Urinary bladder (tissue), 4 donors: ENCODE results near the gene GATAD2B. TPM values are rescaled to one million over a fixed set of nuclear protein-coding genes. Genes with fewer than 3 reads are reported as not detected.

Experiments
- DNase-seq: peaks from one replicate; pipeline ENCODE4 v3.0.0-alpha.2; 2015; ENCODE audit errors: extremely low spot score
- H3K27ac ChIP-seq: one replicate; pipeline ENCODE4 v1.5.1; 2013; ENCODE audit warnings: low read depth, mild to moderate bottlenecking, moderate library complexity
- H3K36me3 ChIP-seq: one replicate; pipeline ENCODE4 v1.6.1; 2013; ENCODE audit warnings: mild to moderate bottlenecking, moderate library complexity; ENCODE audit not compliant: insufficient read depth
- H3K4me1 ChIP-seq: one replicate; pipeline ENCODE4 v1.6.1; 2013; ENCODE audit warnings: mild to moderate bottlenecking, moderate library complexity; ENCODE audit not compliant: insufficient read depth
- H3K4me3 ChIP-seq: one replicate; pipeline ENCODE4 v1.5.1; 2013; ENCODE audit warnings: low read depth, low read length
- WGBS: extraction: QIAGEN DNeasy Blood & Tissue Kit; methylation state at CpG from one replicate; pipeline ENCODE4 v1.1.7; 2013; 5-methylcytosine and 5-hydroxymethylcytosine counted together
- polyA plus RNA-seq: library from polyadenylated mRNA; stranded (reverse); fragments of 200-250 nt; gene quantifications from one replicate; pipeline ENCODE4 v1.2.3, GENCODE V29; 2013
- total RNA-seq: library from RNA; depleted of rRNA; stranded (reverse); fragments of >200 nt; gene quantifications from one replicate; pipeline ENCODE4 v1.2.3, GENCODE V29; 2014
- donor health status: healthy with polysubstance abuse.
- donor health status: healthy.

Gene GATAD2B
- total and polyA plus RNA-seq, 2 donors, result 8.5 to 11.5 TPM

DNA sequence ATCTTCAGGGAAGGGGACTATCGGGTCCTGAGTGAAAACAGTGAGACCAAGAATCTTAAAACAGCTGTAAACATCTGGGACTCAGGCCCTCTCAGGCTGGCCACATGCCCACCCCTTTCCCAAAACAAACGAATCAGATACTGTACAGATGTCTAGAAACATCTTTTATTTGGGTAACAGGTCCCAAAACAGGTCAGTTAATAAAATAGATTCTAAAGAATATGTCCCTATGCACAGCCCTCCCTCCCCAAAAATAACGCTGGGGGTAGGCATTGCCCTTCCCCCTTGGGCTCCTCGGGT is 36.1 kb upstream of the GATAD2B start:
- 10% methylated on average over 4 of the region's 4 CpGs for WGBS
- H3K27ac ChIP-seq, result no peak overlapping the region
- DNase-seq, result no peak
- H3K36me3 ChIP-seq, result no peaks in the 10 kb centered on the region
- peaks cover 5% of the 10 kb centered on the region for H3K4me1 ChIP-seq
- H3K4me3 ChIP-seq, result no peak overlapping the region

GRCh38 chr1:153958111-153958960 is 35.6 kb upstream of the GATAD2B start, which contains the start of gene CRTC2:
Gene CRTC2 (minus strand): TSS chr1:153958612. CDS start chr1:153958497, 115 bp downstream.
- Histone ChIP-seq H3K4me1 (peaks cover 5% of the 10 kb centered on the region), H3K36me3 (no peaks in the 10 kb centered on the region), H3K27ac (peak within 1 kb of the TSS; percentile 87), H3K4me3 (peak within 1 kb of the TSS; percentile 75)
- WGBS, result under 1% methylated on average over 75 of the region's 75 CpGs
- DNase-seq, result peak; percentile 98

GRCh38 chr1:153957744-153958110 is 35.0 kb upstream of the GATAD2B start:
- Histone ChIP-seq H3K27ac (peak overlapping the region; percentile 87), H3K4me1 (peaks cover 5% of the 10 kb centered on the region)

DNA sequence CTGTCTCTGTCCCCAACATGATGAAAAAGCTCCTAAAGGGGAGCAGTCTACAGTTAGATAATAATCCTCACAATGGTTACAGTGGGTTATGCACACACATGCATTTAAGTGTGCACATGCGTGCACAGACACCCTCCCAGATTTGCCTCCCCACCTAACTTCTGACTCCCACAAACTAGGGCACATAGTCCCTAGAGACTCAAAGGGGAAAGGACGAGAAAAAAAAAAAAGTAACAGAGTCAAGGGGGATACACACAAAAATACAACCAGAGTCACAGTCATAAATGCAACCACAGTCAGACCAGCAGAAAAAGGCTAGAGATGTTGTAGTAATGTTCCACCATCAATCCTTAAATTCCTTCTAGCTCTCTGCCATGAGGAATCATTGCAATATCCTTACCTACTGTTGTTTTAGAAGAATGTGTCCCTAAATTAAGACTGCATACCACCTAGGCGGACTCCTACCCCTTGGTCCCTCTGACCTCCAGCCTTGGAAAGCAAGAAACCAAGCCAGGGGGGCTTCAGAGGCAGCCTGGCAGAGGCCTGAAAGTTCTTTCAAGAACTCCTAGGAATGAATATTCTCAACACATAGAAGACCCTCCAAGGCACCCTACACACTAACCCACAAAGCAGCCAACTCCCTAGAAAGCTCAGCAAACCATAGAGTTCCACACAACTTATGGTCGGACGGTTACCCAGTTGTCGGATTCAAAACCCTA is 34.4 kb upstream of the GATAD2B start:
- 30% methylated on average over 6 of the region's 6 CpGs for WGBS
- no peak for DNase-seq
- peaks cover 5% of the 10 kb centered on the region for H3K4me1 ChIP-seq
- peak overlapping the region; percentile 75 for H3K4me3 ChIP-seq
- H3K27ac ChIP-seq, result no peak overlapping the region
- no peaks in the 10 kb centered on the region for H3K36me3 ChIP-seq

More at GRCh38 chr1:153957744-153958110, 35.0 kb upstream of the GATAD2B start:
- peak overlapping the region; percentile 75 for H3K4me3 ChIP-seq
- no peaks in the 10 kb centered on the region for H3K36me3 ChIP-seq
- WGBS, result 0% methylated on average over 13 of the region's 13 CpGs
- no peak for DNase-seq

DNA sequence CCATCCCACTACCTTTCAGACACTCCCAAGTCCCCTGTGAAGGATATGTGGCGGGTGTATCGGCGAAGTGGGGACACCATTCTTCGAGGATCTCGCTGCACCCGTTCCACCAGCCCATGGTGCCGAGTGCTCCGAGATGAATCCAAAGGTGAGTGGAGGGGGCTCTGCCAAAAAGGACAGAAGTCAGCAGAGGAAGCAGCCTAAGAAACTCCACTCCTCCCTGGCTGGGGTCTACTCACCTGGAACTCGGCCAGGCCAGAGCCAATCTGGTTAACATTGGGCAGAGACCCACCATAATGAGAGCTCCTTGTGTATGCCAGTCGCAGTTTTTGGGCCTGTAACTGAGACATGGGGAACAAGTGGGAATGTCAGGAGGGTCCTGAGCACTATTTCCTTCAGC is 32.1 kb upstream of the GATAD2B start:
- H3K27ac ChIP-seq, result no peak overlapping the region
- 93% methylated on average over 10 of the region's 10 CpGs for WGBS
- no peaks in the 10 kb centered on the region for H3K36me3 ChIP-seq
- peaks cover 5% of the 10 kb centered on the region for H3K4me1 ChIP-seq
- no peak for DNase-seq
- H3K4me3 ChIP-seq, result no peak overlapping the region

DNA sequence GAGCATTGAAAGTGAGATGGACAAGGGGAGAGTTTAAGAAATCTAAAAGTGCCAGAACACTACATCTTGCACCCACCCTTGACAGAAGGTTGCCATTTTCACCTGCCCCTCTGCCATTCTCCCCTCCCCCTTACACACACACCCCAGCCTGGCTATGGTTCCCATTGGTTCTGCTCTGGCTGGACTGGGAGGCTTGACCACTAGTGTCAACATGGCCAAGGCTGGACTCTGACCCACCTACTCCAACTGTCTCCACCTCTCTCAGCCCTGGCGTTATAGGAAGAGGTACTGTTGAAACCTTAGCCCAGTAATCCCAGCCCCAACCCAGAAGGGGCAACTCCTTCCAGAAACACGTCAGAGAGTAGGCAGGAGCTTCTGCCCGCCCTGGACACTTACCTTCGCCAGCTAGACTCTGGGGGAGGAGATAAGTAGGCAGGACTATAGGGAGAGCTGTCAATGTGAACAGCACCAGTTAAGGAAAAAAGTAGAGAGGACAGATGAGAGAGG is 31.1 kb upstream of the GATAD2B start:
- peaks cover 3% of the 10 kb centered on the region for H3K36me3 ChIP-seq
- WGBS, result 79% methylated on average over 4 of the region's 4 CpGs
- DNase-seq, result no peak

GRCh38 chr1:153951801-153952200 is 29.0 kb upstream of the GATAD2B start:
- 90% methylated on average over 2 of the region's 2 CpGs for WGBS
- Histone ChIP-seq H3K36me3 (peaks cover 5% of the 10 kb centered on the region), H3K4me3 (no peak overlapping the region), H3K27ac (no peak overlapping the region), H3K4me1 (peaks cover 3% of the 10 kb centered on the region)
- no peak for DNase-seq

More for the DNA sequence above, 31.1 kb upstream of the GATAD2B start:
- no peak overlapping the region for H3K27ac ChIP-seq
- H3K4me3 ChIP-seq, result no peak overlapping the region
- H3K4me1 ChIP-seq, result peaks cover 5% of the 10 kb centered on the region

DNA sequence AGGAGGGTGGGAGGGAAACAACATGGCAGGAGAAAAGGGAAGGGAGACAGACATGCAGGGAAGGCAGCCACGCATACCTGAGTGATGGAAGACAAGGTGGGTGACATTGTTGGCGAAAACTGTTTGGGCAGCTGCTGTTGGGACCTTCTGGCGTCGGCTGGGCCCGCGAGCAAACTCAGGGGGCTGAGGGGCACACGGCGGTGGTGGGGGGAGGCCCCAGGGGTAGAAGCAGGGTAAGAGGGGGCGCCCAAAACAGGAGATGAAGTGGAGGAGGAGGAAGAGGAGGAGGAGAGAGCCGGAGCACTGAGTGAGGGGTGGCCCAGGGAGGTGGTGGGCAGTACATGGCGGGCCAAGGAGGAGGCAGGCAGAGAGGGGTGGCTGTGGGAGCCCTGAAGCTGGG is 28.4 kb upstream of the GATAD2B start:
- H3K4me3 ChIP-seq, result no peak overlapping the region
- H3K4me1 ChIP-seq, result peaks cover 3% of the 10 kb centered on the region
- DNase-seq, result no peak
- no peak overlapping the region for H3K27ac ChIP-seq
- WGBS, result 93% methylated on average over 11 of the region's 11 CpGs
- peaks cover 5% of the 10 kb centered on the region for H3K36me3 ChIP-seq

DNA sequence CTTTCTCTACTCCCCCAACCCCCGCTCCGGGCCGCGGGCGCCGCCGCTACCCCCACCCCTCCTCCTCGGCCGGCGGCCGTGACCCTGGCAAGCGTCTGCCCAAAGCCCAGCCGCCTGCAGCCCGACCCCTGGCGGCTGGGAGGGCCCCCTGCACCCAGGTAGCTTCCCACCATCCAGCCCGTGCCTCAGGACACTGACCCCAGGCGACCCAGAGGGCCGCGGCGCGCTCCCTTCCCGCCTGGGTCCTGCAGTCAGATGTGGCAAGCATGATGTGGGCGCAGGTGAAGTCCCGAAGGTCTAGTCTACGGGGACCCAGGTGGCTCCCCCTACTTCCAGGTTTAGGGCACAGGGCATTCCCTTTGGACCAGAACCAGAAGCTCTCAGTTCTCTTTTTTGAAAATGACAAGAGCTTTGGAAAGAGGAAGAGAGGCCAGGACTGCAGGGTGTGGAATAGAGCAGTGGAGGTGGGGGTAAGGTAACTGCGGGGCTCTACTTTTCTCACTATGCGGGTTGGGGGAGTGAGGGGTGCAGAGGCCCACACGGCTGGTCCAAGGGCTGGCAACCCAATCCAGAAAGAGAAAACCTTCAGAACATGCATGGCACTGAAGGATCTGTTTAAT is 24.0 kb upstream of the GATAD2B start, which contains the start of gene DENND4B:
Gene DENND4B (minus strand): TSS at position 97 of the 620 bp plus-strand sequence. CDS start 2,344 bp downstream, outside the sequence.
- DNase-seq, result no peak
- 10% methylated on average over 28 of the region's 28 CpGs for WGBS
- Histone ChIP-seq H3K4me1 (no peaks in the 10 kb centered on the region), H3K4me3 (peak within 1 kb of the TSS; percentile 94), H3K36me3 (peaks cover 5% of the 10 kb centered on the region), H3K27ac (peak within 1 kb of the TSS; percentile 93)

DNA sequence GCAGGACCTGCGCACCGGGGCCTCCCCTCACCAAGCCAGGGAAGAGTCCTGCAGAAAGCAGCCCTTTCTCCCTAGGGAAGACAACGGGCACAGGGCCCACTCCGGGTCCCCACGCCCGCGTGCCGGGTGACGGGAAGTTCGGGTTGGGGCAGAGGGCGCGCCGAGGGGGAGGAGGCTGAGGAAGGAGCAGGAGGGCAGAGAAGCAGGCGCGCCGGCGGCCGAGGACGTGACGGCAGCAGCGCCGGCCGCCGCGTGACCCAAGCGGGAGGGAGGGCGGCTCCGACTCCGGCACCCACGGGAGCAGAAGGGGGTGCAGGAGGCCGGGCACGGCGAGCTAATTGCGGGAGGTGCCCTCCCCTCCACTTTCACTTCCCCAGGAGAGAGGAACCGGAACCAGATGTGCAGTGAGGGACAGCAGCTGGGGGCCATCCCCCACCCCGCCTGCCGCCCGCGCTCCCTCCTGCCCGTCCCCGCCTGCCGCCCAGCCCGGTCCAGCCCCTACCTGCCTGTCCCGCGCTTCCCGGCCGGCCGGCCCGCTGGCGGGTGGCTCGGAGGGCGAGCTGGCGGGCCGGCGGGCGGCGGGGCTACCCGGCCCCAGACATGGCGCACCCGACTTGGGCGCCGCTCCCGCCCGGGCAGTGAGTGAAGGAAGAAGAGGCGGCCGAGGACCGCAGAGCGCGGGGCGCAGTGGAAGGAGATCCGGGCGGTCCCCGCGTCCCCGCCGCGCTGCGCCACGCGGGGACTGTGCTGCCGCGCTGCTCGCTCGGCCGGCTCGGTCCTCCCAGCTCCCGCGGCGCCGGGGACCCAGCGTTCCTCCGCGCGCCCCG is 23.2 kb upstream of the GATAD2B start:
- no peak for DNase-seq
- Histone ChIP-seq H3K27ac (peak overlapping the region; percentile 93), H3K4me3 (peak overlapping the region; percentile 94), H3K36me3 (peaks cover 5% of the 10 kb centered on the region), H3K4me1 (no peaks in the 10 kb centered on the region)
- WGBS, result under 1% methylated on average over 95 of the region's 95 CpGs

GRCh38 chr1:153945131-153945794 is 22.5 kb upstream of the GATAD2B start:
- WGBS, result 29% methylated on average over 12 of the region's 12 CpGs
- H3K4me3 ChIP-seq, result peak overlapping the region; percentile 94
- no peak for DNase-seq
- peak overlapping the region; percentile 93 for H3K27ac ChIP-seq
- H3K4me1 ChIP-seq, result no peaks in the 10 kb centered on the region
- H3K36me3 ChIP-seq, result peaks cover 5% of the 10 kb centered on the region

DNA sequence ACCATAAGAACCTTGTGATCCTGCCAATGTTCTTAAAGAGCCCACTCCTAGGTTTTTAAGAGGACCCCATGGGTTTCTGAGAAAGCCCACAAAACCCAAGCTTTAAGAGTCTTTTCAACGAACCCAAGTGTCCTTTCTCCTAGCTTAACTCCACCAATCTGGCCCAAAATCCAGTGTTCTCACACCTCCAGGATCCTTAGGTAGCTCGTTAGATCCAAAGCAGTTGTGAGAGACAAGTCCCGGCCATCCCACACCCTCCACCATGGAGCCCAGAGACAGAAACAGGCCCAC is 22.0 kb upstream of the GATAD2B start:
- Histone ChIP-seq H3K36me3 (peaks cover 5% of the 10 kb centered on the region), H3K4me3 (peak overlapping the region; percentile 94), H3K4me1 (no peaks in the 10 kb centered on the region), H3K27ac (peak overlapping the region; percentile 59)
- DNase-seq, result no peak
- 67% methylated on average over 3 of the region's 3 CpGs for WGBS
